ENCODE data around the gene UBR1.

- TF ChIP-seq CTCF (conservative IDR thresholded peaks at IDR 0.05 in 1 of 2, IDR thresholded peaks at IDR 0.05 in 1 of 2; ENCODE audit: low read depth in 1 of 2, low read length in 2 of 2) (no peak), EZH2 (IDR thresholded peaks at IDR 0.05; ENCODE audit: low read length, missing control alignments) (no peak)
Measured at GRCh38 chr15:43111354-43111753, 5.5 kb upstream of the UBR1 start.
